Measurements from ENCODE around the gene GALNT14. TPM values are rescaled to one million over a fixed set of nuclear protein-coding genes. Genes with fewer than 3 reads are reported as not detected.

GALNT14 gene
- total RNA-seq, 1 donor from 2014 or later: 7.0 TPM

- no peak for DNase-seq (ENCODE audit: low spot score)
These were observed 49.6 kb downstream of the GALNT14 start for GRCh38 chr2:31088504-31089195.

GRCh38 chr2:31087491-31087890 lies 50.7 kb downstream of the GALNT14 start:
- DNase-seq (ENCODE audit: low spot score): no peak

DNA sequence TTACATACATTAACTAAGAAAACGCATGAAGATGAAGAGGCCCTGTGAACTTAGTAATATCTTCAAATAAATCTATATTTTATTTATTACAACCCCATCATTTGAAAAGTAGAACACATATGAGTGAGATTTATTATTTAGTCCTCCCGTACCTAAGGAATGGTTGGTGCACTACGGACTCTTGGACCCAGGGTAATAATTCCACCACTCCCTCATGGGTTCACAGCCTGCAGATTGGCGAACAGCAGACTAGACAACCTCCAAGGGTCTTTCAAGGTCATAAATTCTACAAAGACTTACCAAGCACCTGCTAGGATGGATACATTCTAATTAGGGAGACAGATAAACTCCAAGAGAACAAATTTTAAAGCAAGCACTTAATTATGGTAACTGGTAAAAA lies 51.6 kb downstream of the GALNT14 start:
- no peak for DNase-seq (ENCODE audit: low spot score)

DNA sequence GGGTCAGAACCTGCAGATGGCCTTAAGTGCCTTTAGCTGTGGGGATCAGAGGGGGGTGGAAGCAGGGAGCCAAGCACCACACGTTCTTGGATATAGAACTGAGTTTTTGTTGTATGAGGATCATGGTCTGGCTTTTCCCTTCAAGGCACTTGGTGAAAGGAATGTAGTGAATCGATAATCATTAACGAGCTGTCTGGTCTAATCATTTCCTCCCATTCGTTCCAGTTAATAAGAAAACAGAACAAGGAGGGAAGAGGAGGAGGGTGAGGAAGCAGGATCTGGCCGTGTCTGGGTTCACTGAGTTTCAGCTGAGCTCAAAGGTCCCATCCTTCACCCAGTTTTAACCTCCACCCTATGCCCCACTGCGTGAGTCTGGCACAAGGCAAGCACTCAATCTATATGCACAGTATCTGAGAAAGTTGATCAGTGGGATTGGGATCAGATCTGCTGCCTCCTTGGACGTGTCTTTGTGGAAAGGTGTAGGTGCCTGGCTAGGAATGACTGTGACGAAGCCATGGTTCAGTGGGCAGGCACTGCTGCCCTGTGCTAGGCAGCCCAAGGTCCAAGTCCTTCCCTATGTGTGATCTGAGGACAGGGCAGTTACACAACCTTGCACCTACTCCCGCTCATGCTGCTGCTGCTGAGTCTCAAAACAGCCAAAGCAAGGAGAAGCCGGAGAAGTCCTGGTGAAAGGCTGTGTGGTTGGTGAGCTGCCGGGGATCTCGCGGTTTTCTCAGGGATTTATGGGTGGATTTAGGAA lies 54.8 kb downstream of the GALNT14 start:
- DNase-seq (ENCODE audit: low spot score): no peak

DNA sequence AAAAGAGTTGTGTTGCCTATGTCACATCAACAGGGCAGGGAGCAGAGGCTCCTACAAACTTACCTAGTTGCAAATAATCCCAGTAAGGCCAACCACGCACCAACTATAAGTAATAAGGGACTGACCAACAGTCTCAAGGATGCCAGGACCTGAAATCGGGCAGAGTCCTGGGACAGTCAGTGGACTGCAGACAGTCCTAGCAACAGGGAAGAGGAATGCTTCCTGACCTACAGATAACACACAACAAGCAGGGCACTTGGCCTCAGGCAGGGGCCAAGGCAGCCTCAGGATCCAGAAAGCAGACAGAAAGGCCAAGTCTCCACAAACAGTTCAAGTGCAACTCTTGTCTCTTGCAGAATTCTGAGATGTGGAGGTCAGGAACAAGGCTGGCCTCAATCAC lies 56.2 kb downstream of the GALNT14 start:
- DNase-seq (ENCODE audit: low spot score): no peak

DNA sequence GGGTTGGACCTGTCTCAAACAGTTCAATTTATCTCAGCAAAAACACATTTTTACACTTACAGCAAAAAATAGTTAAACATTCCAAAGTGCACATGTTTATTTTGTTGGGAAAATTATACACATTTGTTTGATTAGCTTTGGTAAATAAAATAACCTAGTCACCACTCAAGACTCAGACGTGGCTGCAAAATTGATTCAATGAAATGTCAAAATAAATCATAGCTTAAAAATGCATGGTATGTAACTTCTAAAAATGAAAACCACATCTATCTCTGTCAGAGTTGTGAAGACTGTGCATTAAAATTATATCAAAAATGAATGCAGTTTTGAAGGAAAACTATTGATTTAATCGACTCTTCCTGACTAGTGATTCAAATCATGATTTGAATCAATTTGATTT lies 56.7 kb downstream of the GALNT14 start:
- DNase-seq (ENCODE audit: low spot score): no peak

DNA sequence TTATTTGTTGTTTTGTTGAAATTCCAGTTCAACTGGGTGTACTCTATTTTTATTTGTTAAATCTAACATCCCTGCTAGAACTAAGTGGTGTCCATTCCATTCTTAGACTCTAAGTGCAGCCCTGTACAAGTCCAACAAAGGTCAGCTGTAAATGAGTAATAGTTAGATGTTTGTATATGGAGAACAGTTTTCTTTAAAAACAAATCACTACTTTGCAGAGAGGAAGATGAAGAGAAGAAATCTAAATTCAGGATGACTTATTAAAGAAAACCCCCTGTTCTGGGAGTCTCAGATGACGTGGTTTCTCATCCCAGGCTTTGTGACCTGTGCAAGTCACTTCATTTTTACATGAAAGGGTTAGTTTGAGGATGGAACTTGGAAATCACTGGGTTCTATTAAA lies 57.9 kb downstream of the GALNT14 start:
- DNase-seq (ENCODE audit: low spot score): no peak

DNA sequence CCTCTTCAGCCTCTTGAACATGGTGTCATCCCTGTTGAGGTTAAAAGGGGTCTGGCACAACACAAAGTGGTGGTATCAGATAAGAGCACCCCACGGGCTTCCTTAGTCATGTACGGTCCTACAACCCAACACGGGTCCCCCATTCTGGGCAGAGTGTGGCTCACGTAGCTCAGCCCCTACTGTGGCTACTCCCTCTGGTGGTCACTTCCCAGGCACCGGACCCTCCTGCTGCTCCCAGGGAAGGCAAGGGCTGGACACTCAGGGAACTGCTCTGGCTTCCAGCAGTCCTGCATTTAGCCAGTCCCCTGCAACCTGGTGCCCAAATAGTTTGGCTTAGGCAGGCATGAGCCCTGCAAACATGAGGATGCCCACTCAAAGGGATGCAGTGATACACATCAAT lies 58.6 kb downstream of the GALNT14 start:
- DNase-seq (ENCODE audit: low spot score): no peak

GRCh38 chr2:31078579-31079105 lies 59.6 kb downstream of the GALNT14 start:
- no peak for DNase-seq (ENCODE audit: low spot score)

DNA sequence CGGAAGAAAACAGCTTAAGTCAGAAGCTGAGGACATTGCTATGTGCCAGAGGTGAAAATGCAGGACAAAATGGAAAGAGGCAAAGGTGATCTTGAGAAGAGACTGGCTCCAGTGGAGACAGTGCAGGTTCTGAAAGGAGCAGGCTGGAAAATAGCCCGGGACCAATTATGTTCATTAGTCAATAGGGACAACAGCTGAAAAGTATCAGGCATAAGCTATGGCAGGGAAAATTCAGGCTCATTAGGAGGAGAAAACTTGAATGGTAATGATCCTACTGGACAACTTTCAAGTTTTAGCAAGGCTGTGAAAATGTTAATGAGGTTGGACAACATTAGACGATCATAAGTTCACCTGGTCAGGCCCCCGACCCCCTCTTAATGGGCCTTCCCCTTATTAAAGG lies 60.2 kb downstream of the GALNT14 start:
- no peak for DNase-seq (ENCODE audit: low spot score)

GRCh38 chr2:31075941-31076590 lies 62.2 kb downstream of the GALNT14 start:
- no peak for DNase-seq (ENCODE audit: low spot score)

GRCh38 chr2:31075431-31075830 lies 62.8 kb downstream of the GALNT14 start:
- DNase-seq (ENCODE audit: low spot score): no peak

DNA sequence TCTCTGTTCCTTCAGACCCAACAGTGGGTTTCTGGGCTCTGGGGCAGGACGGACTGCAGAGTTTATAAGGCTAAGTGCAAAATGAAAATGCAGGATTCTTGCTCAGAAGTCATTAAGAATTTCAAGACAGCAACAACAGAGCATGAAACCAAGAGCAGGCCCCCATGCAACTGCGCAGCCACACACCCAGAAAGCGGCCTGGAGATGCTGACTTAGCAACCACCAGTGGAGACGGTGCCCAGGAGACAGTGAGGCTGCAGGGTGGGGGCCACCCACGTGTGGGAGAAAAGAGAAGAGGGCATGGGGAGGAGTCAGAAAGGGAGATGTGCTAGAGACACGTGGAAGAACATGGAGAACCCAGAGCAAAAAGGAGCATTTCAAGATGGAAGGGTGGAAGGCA lies 66.5 kb downstream of the GALNT14 start:
- DNase-seq (ENCODE audit: low spot score): no peak

DNA sequence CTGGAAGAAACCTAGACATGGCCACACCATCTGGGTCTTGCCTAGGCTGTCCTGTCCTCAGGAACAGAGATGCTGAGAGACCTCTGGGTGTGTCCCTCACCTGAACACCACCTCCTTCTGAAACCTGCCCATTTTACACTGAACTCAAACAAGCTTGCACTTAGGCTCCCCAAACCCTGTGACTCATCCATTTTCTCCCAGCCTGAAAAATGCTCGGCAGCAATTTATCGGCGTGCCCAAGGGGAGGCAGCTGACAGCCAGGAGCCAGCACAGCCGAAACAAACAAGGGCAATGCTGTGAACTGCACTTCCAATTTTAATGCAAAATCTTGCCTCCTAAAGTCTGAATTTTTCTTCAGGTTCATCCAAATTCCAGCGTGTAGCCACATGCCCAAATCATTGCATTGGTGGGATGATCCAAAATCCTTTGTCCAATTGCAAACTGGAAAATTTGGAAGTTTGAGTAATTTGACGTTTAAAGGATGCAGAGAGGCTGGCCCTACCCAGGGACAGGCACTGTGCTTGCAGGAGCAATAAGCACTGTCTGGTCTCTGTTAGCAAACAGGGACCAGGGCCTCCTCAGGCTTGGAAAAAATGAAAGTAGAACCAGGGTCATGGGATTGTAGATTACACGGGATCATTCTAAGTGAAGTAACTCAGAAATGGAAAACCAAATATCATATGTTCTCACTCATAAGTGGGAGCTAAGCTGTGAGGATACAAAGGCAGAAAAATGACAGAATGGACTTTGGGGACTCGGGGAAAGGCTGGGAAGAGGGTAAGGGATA lies 67.7 kb downstream of the GALNT14 start:
- DNase-seq (ENCODE audit: low spot score): no peak

DNA sequence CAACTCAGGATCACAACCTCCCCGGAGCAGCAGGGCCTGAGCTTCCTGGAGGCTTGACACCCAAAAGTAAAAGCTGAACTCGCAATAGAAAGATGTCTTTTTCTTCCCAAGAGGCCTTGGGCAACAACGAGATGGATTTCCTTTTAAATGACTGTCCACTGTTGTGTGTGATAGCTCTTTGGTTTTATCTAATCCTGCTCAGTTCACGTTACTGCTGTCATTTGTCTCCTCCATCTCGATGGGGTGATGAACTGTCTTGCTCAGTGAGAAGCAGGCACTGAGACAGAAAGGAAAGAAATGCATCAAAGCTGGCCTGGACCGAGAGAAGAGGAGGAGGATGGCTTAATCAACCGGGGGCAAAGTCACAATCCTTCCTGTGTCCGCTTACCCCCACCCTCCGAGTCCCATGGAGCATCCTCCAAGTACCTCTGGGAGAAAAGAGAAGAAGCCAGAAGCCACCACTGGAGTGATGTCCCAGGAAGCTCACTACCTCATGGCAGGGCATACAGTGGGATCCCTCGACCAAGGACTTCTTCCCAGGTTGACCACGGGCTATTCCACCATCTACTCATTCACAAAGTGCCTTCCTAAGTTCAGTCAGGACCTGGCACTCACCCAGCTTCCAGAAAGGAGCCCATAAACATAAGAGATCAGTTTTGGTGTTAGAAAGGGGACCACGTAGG lies 68.5 kb downstream of the GALNT14 start:
- DNase-seq (ENCODE audit: low spot score): no peak

- no peak for DNase-seq (ENCODE audit: low spot score)
These were observed 71.0 kb downstream of the GALNT14 start for GRCh38 chr2:31067259-31067658.

DNA sequence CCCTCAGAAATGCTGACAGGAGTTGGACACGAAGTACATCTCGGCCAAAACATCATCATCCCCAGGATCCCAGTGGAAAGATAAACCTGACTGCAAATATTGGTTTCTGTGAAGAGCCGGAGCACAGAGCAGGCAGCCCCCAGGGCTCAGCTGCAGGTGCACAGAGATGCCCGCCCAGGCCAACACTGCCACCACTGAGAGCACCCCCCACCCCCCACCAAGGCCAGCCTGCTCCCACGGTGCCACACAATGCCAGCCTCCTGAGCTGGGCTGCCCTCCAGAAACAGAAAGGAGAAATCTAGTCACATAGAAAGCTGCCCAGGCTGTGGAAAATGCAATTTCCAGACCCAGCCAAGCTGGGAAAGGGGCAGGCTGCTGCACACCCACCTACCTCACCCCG lies 71.7 kb downstream of the GALNT14 start:
- DNase-seq (ENCODE audit: low spot score): no peak

GRCh38 chr2:31066086-31066485 lies 72.2 kb downstream of the GALNT14 start:
- DNase-seq (ENCODE audit: low spot score): no peak

GRCh38 chr2:31065356-31065755 lies 72.9 kb downstream of the GALNT14 start:
- no peak for DNase-seq (ENCODE audit: low spot score)

DNA sequence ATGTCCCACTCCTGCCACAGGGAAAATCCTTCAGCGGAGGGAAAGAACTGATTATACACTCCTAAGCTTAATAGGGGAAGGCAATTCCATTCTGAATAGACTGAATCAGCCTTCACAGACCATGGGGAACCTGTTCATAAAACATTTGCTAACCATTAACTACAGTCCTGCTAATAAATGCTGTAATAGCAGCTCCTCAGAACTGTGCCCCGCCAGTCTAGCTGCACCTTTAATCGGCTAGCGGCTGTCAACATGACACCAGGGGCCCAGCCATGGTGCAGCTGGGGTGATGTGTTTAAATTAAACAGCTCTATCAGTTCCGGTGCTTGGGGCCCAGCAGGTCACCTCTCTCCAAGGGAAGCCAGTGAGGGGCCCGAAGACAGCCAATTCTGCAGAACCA lies 77.8 kb downstream of the GALNT14 start:
- DNase-seq (ENCODE audit: low spot score): no peak

All from ureter (tissue), 1 donor.